ENCODE measurements around the gene ADORA3.

Gene ADORA3

DNA sequence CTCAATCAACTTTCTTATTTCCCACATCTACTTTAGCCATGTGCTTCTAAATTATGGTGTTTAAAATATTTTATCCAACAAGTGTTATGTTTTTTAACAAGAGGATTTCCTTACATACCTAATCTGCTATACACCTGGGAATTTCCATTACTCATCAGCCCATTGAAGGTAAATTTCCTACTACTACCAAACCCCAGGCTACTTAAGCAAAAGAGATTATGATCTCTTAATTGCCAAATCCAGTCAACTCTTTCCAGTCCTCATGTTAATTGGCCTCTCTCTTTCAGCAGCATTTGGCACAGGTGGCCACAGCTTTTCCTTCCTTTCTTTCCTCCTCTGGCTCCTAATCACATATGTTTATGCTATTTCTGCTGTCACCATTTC is 34.7 kb downstream of the ADORA3 start:
- TF ChIP-seq CTCF (IDR thresholded peaks at IDR 0.05) (no peak), ZFX (IDR thresholded peaks at IDR 0.05; ENCODE audit: borderline replicate concordance) (no peak)

GRCh38 chr1:111467865-111468716 is 35.3 kb downstream of the ADORA3 start:
- H3K27ac ChIP-seq, result no peak overlapping the region
- TF ChIP-seq CTCF (IDR thresholded peaks at IDR 0.05), result no peak
- no peak for TF ChIP-seq ZFX (IDR thresholded peaks at IDR 0.05; ENCODE audit: borderline replicate concordance)

More for the DNA sequence above, 34.7 kb downstream of the ADORA3 start:
- no peak overlapping the region for H3K27ac ChIP-seq

GRCh38 chr1:111466480-111466879 is 37.0 kb downstream of the ADORA3 start:
- no peak for TF ChIP-seq CTCF (IDR thresholded peaks at IDR 0.05)
- TF ChIP-seq ZFX (IDR thresholded peaks at IDR 0.05; ENCODE audit: borderline replicate concordance), result no peak

GRCh38 chr1:111465754-111466153 is 37.7 kb downstream of the ADORA3 start:
- no peak overlapping the region for H3K27ac ChIP-seq
- TF ChIP-seq ZFX (IDR thresholded peaks at IDR 0.05; ENCODE audit: borderline replicate concordance) (no peak), CTCF (IDR thresholded peaks at IDR 0.05) (no peak)

More at GRCh38 chr1:111466480-111466879, 37.0 kb downstream of the ADORA3 start:
- no peak overlapping the region for H3K27ac ChIP-seq

DNA sequence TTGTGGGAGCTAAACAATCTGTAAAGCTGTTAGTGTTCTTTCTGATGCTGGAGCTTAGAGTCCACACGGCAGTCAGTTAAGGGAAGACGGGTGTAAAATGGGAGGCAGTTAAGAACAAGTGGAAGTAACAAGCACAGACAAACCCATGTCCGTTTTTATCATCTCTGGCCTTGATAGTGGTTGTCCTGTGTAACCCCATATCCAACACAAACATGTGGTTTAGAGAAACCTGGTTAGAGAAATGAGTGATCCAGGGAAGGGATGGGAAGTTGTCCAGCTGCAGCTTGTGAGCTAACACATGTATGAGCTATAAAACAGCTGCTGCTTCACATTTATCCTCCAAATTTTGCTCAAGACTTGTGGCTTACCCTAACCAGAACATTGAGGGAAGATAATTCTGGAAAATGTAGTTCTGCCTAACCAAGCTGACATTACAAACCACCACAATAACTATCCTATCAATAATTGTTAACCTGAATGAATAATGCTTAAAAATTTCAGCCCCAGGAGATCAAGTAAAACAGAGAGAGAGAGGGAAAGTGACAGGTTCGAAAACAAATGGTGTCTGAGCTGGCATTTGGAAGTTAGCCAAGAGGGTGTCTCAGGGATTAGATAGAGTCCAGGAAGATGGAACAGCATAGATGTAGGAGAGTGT is 40.3 kb downstream of the ADORA3 start:
- H3K27ac ChIP-seq, result no peak overlapping the region

DNA sequence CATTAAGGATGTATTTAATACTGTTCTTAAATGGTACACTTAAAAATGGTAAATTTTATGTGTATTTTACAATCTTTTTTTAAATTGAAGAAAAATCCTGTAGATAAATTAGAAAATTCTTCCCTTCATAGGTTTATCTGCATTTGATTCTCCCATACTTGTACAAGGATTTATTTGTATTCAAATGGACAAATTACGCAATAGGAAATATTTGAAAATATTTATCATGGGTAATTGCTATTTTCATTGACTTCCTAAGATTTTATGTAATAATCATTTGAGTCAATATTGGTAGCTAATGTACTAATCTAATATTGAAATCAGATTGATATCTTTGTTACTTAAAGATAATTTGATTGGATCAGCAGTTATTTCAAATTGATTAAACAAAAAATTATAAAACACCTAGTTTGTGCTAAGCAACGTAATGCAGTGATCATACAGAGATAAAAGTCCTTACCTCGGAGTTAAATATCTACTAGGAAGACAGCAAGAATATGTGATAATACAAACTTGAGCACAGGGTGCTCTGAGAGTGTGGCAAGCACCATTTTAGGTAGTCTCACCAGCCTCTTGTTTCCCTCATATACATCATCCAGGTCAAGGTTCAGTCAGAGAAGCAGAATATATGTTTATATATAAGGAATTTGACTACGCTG is 40.9 kb downstream of the ADORA3 start:
- H3K27ac ChIP-seq, result no peak overlapping the region
- TF ChIP-seq ZFX (IDR thresholded peaks at IDR 0.05; ENCODE audit: borderline replicate concordance), result no peak
- TF ChIP-seq CTCF (IDR thresholded peaks at IDR 0.05), result no peak

More for the DNA sequence above, 40.3 kb downstream of the ADORA3 start:
- TF ChIP-seq CTCF (IDR thresholded peaks at IDR 0.05) (no peak), ZFX (IDR thresholded peaks at IDR 0.05; ENCODE audit: borderline replicate concordance) (no peak)

Data from 22Rv1 (cell line).